Germinal center (tissue), 1 donor: ENCODE measurements around the gene ESAM.

Experiments used
- DNase-seq: peaks from one replicate; pipeline ENCODE4 v3.0.0; 2012; ENCODE audit warnings: mixed read lengths, low spot score

ESAM gene

GRCh38 chr11:124762105-124762623, at the start of gene ESAM:
Gene ESAM, minus strand, starts transcription at chr11:124762290. Its CDS starts 136 bp downstream, at chr11:124762154.
- peak; percentile 82 for DNase-seq

DNA sequence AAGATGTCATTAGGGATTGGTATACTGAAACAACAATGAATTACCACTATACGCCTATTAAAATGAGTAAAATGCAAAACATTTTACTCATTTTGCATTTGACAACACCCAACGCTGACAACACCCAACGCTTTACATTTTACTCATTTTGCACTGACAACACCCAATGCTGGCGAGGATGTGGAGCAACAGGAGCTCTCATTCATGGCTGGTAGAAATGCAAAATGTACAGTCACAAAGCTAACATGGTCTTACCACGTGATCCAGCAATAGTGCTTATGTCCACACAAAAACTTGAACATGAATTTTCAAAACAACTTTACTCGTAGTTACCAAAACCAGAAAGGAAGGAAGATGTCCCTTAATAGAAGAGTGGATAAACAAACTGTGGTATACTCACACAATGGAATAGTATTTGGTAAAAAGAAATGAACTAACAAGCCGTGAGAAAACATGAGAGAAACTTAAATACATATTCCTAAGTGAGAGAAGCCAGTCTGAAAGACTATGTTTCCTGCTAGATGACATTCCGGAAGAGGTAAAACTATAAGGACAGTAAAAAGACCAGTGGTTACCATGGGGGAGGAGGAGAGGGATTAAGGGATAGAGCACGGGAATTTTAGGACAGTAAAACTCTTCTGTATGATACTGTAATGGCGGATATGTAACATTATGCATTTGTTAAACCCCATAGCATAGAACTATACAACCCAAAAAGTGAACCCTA, 49.5 kb upstream of the ESAM start:
- DNase-seq: no peak

DNA sequence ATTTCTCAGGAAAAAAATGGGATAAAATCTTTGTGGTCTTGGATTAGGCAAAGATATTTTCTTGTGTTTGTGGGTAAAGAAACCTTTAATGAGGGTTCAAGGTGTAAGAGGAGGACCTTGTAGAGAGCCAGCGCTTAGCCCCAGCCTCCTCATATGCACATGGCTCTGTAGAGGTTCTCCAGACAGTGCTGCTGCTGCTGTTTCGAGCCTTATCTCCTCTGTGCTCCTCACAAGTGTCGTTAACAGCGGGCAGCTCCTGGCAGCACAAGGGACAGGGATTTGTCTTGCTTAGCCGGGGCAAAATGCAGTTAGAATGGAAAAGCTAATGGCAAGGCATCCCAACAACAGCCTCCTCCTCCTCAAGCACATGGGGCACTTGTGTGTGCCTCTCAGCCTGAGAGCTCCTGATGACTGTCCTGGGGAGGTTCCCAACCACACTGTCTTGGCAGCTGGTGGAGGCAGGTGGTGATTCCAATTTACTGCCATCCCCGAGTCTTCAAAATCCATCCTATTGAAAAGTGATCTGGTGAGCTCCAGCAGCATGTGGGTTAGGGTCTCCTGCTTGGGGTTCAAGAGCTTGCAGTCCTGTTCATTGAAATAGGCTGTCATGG, 45.7 kb upstream of the ESAM start:
- no peak for DNase-seq

GRCh38 chr11:124807201-124807600, 45.1 kb upstream of the ESAM start:
- no peak for DNase-seq

DNA sequence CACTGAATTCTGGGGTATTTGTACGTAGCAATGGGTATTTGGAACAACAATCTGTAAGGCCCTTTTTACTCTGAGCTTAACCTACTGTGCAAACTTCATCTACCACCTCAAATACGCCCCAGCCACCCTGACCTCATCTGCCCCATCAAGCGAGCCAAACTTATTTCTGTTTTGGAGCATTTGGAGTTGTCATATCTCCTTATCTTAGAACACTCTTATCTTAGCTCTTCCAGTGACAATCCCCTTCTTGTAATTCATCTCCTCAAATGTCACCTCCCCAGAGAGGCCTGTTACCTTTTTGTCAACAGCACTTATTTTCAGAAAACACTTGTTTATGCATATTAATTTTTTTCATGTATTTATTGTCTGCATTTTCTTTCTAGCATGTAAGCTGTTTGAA, 42.8 kb upstream of the ESAM start:
- no peak for DNase-seq

DNA sequence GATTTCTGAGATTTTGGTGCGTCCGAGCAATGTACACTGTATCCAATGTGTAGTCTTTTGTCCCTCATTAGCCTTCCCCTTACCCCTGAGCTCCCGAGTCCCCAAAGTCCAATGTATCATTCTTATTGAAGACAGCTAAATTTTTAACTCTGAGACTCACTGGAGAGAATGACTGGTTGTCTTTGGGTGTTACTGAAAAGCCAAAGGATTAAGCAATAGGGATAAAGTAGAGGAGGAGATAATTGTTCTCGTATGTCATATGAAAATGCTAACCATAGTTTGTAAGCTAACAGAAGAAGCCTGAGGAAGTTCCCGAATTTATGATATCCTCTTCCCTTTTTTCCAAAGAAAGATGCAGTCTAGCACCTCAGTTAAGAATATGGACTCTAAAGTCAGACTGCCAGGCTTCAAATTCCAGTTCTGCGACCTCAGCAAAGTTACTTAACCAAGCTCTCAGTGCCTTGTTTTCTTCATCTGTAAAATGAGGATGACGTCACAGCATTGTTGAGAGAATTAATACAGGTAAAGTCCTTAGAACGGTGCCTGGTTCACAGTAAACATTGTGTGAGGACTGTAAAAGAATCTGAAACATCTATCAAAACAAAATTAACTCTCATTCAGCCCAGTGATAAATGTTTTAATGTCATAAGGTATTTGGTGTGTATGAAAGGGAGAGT, 39.7 kb upstream of the ESAM start:
- DNase-seq: no peak

GRCh38 chr11:124801014-124801413, 38.9 kb upstream of the ESAM start:
- no peak for DNase-seq

DNA sequence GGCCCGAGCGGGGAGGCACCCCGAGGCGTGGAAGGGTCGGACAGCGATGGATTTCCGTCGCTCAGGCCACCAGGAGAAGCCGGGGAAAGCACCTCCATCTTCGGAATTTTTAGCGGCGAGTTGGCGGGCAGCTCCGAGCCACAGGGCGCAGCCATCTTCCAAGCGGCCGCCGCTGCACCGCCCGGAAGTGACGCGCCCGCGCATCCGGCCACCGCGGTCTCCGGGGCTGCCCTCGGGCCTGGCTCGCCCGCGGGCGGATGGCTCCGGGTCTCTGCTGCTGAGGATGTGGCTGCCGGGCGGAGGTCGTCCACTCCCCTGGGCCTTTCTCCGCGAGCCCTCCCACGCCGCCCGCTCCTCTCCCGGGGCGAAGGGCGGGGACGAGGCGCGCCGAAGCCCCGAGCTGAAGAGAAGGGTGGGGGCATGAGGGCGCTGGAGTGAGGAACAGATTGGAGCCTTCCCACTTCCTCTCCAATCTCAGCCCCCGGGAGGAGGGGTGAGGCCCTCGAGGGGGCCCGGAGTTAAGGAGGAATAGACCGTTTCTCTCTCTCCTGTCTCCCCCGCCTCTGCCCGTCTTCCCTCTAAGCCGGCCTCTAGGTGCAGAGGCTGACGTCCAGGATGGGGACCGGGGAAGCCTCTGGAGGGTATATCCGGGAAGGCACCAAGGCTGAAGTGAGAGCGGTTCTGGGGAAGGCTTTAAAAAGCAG, 38.3 kb upstream of the ESAM start, which contains the start of gene MSANTD2:
Gene MSANTD2, minus strand, starts transcription at position 181 of the 704 bp plus-strand sequence. Its CDS starts 26 bp downstream, at position 155.
- DNase-seq: peak; percentile 75

DNA sequence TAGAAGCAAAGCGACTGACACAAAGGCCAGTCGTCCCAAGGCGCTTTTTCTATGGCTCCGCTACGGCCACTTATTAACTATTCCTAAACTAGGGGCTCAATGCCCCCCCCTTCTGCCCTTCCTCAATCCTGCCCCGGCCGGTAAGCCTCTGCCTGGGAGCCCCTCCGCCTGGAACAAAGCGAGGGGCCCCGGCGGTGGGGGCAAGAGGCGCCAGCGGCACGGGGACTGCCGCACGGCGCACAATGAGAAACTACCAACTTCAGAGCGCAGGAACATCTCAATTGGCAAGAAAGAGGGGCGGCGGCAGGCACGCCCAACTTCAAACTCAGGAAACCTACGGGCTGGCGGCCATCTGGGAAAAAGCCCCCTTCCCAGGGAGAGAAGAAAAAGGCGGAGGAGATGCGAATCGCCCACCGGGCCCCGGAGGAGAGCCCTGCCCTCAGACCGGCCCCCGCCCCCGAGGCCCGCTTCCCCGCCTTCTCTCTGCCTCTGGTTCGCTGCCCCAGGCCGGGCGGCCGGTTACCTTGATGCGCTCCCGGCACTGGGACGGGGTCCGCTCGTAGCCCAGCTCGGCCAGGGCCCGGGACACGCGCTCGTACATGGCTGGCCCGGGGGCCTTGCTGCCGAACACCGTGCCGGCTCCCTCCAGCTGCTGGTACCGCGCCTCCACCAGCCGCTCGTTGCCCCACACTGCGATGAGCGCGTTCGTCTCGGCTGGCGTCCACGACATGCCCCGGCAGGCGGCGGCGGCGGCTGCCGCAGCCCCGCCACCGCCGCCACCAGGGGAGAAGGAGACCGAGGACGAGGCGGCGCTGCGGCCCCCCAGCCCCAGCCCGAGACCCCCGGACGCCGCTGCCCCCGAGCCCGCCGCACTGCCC, 37.5 kb upstream of the ESAM start:
- DNase-seq: peak; percentile 60

DNA sequence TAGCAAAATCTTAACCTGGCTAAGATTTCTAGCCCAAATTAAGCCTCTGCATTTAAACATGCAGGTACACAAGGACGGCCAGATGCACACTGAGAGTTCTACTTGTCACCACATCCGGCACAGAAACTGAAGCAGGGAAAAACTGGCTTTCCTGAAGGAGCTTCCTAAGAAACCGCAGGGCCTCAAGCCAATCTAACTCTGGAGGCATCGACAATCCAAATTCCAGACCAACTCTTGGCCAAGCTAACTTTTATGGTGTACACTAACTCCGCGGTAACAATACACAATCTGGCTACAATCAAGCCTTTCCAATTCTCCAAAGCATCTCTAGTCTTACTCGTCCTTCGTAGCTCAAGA, 36.9 kb upstream of the ESAM start:
- no peak for DNase-seq

DNA sequence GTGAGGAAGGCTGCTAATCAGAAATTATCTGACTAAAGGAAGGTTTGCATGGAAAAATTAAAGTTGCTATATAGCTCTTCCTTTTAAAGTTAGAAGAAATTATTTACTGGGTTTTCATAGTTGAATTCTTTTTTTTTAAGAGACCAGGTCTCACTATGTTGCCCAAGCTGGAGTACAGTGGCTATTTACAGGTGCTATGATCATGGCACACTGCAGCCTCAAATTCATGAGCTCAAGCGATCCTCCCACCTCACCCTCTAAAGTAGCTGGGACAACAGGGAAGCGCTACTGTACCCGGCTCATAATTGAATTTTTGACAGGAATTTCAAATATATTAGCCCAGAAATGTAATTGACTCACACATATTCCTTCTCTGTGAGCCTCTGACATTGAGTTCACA, 34.2 kb upstream of the ESAM start:
- no peak for DNase-seq

GRCh38 chr11:124793466-124794278, 31.6 kb upstream of the ESAM start:
- DNase-seq: peak; percentile 36

DNA sequence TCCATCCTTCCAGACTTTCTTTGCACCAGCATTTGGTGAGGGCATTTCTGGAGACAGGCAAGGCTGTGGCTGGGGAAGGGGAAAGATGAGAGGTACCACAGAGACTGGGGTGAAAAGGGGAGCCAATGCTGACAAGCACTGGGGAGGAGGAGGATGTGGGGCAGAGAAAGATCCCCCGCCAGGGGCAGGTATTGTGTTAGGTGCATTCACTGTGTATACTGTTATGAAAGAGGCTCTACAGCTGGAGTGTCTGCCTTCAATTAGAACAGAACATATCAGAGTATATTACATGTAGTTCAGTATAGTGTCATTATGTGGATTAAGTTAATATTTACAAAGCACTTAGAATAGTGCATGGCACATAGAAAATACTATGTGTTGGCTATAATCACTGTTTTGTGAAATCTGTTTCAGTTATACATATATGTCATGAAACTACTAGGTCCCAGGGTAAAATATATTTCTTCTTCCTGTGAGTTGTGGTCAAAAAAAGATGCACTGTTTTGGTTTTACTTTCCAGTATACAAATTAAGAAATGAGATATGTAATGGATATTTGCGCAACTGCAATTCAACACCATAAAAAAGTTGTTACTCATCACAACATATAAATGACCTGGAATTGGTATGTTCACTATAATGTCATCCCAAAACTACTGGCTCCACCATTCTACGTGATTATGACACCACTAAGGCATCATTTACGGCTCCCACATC, 29.7 kb upstream of the ESAM start:
- no peak for DNase-seq

- DNase-seq: no peak
These were observed 26.4 kb upstream of the ESAM start for GRCh38 chr11:124788521-124788920.

DNA sequence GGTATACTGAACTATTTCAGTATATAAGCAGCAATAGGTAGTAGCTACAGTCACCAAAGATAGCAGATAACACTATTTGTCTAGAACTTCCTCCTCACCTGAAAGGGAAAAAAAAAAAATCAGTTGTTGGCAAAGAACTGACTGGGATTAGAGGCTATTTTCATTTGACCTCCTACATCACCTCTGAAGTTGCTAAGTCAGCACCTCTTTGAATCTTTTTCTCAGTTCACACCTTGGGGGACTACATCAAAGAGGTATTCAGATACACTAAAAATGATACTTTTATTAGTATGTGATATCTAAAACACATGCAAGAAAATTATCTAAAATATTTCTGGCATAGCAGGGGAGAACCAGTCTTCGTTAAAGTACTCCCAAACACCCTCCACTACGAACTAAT, 22.0 kb upstream of the ESAM start:
- DNase-seq: no peak

- no peak for DNase-seq
These were observed 20.9 kb upstream of the ESAM start for GRCh38 chr11:124783002-124783401.

DNA sequence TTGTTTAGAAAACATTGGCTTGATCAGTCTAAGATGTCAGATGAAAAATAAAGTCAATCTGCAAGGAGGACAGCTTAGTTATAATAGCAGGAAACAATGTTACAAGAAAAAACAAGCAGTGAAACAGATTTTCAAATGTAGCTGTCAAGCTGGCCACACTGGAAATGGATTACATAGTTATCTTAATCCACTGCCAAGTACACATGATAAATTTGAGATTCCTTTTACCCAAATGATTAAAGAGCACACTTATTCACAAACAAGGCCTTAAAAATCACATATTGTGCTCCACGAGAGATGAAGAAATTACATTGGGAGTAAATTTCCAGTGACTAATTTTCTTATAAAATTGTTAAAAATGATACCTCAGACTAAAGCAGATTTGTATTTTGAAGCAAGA, 17.5 kb upstream of the ESAM start:
- no peak for DNase-seq

- DNase-seq: no peak
These were observed 16.2 kb upstream of the ESAM start for GRCh38 chr11:124778281-124778680.

DNA sequence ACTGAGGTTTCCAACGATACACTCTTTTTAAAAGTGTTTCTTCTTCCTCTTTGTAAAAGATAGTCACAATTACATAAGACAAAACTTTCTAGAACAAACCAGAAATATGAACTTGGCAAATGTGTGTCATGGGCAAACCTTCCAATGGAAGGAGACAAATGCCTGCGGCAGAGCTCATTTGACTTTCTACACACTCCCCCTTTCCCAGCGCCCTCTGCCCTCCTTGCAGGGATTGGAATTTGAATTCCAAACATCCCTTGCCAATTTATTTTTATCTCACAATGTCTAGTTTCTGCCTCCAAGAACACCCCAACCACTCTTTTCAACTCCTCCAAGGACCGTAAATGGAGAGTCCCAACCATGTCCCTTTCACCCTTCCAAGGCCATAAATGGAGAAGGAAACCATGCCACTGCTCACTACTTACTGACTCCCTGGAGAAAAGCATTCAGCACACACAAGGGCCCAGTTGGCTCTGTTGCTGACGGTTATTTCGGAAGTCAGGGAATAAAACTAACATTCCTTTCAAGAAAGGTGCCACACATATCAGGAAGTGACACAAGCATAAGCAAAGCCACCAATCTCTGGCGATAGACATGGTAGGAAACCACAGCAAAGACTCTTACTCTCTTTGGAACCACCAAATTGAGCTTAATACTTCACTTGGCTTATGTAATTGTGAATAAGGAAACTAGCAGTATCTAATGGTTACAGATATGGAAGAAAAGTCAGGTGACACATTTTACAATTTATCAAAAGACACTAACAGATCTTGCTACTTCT, 15.0 kb upstream of the ESAM start:
- no peak for DNase-seq
